Central memory CD8-positive, alpha-beta T cell (primary cell): ENCODE data around the gene NFKBIL1.

Experiments used
- ATAC-seq: fragments of 150-1000 bp; cut with Tn5 transposase; replicated peaks from 2 replicates; pipeline ENCODE4 v1.10.0; 2022; ENCODE audit warnings: mild to moderate bottlenecking, moderate FRiP score, moderate number of reproducible peaks; ENCODE audit not compliant: poor library complexity, severe bottlenecking; ENCODE audit errors: extremely low read depth
- DNase-seq, 2 donors: peaks; one replicate each; pipeline ENCODE4 v3.0.0; 2021; ENCODE audit warnings: low spot score in 2 of 2
- H3K27ac Mint-ChIP-seq: one replicate; pipeline ENCODE4 v1.8.0; 2022; ENCODE audit warnings: low read depth, mild to moderate bottlenecking, moderate library complexity, mixed read lengths
- H3K27me3 Mint-ChIP-seq: one replicate; pipeline ENCODE4 v1.8.0; 2022; ENCODE audit warnings: mixed read lengths
- H3K36me3 Mint-ChIP-seq: one replicate; pipeline ENCODE4 v1.8.0; 2022; ENCODE audit warnings: mild to moderate bottlenecking, moderate library complexity, mixed read lengths; ENCODE audit not compliant: insufficient read depth
- H3K4me1 Mint-ChIP-seq: one replicate; pipeline ENCODE4 v1.8.0; 2022; ENCODE audit warnings: mixed read lengths
- H3K4me3 Mint-ChIP-seq: one replicate; pipeline ENCODE4 v1.8.0; 2022; ENCODE audit warnings: mild to moderate bottlenecking, moderate library complexity, mixed read lengths
- H3K9me3 Mint-ChIP-seq: one replicate; pipeline ENCODE4 v1.8.0; 2022; ENCODE audit warnings: mixed read lengths

The NFKBIL1 gene

DNA sequence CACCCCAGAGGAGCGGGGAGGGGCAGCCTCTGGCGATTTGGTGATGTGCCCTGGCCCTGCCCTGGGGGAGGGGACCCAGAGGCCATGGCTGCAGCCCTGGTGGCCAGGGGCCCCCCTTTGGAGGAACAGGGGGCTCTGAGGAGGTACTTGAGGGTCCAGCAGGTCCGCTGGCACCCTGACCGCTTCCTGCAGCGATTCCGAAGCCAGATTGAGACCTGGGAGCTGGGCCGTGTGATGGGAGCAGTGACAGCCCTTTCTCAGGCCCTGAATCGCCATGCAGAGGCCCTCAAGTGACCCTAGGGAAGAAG is 10.9 kb downstream of the NFKBIL1 start:
- DNase-seq (no peak), ATAC-seq (no peak)
- peaks cover 12% of the 10 kb centered on the region for H3K36me3 Mint-ChIP-seq
- H3K4me3 Mint-ChIP-seq = peak overlapping the region; percentile 84
- no peaks in the 10 kb centered on the region for H3K27me3 Mint-ChIP-seq
- H3K9me3 Mint-ChIP-seq = no peaks in the 10 kb centered on the region
- peak overlapping the region; percentile 96 for H3K27ac Mint-ChIP-seq
- peaks cover 57% of the 10 kb centered on the region for H3K4me1 Mint-ChIP-seq

GRCh38 chr6:31558631-31559500 is 11.5 kb downstream of the NFKBIL1 start:
- Mint-ChIP-seq H3K4me1 (peaks cover 61% of the 10 kb centered on the region), H3K4me3 (peak overlapping the region; percentile 84), H3K36me3 (peaks cover 13% of the 10 kb centered on the region), H3K27ac (peak overlapping the region; percentile 96), H3K9me3 (no peaks in the 10 kb centered on the region), H3K27me3 (no peaks in the 10 kb centered on the region)
- peak; percentile 85 for ATAC-seq
- DNase-seq = peak in 1 of 2 donors; percentile 61

DNA sequence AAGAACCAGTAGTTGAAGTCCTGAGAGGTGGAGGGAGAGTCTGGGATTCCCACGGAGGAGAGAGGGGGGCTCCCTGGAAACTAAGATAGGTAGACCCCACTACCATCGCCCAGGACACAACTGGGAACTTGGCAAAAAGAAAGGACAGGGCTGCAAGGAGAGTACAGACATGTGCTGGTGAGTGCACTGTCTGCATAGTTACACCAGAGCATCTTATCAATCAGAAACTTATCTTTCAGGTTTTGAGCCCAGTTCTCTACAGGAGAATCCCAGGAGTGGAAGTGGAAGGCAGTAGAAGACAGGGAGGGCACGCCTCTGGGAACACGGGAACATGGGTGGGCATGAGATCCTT is 12.2 kb downstream of the NFKBIL1 start:
- Mint-ChIP-seq H3K27ac (peak overlapping the region; percentile 96), H3K4me3 (peak overlapping the region; percentile 84), H3K9me3 (no peaks in the 10 kb centered on the region), H3K4me1 (peaks cover 65% of the 10 kb centered on the region), H3K27me3 (no peaks in the 10 kb centered on the region), H3K36me3 (peaks cover 15% of the 10 kb centered on the region)
- ATAC-seq (peak; percentile 35), DNase-seq (no peak)

DNA sequence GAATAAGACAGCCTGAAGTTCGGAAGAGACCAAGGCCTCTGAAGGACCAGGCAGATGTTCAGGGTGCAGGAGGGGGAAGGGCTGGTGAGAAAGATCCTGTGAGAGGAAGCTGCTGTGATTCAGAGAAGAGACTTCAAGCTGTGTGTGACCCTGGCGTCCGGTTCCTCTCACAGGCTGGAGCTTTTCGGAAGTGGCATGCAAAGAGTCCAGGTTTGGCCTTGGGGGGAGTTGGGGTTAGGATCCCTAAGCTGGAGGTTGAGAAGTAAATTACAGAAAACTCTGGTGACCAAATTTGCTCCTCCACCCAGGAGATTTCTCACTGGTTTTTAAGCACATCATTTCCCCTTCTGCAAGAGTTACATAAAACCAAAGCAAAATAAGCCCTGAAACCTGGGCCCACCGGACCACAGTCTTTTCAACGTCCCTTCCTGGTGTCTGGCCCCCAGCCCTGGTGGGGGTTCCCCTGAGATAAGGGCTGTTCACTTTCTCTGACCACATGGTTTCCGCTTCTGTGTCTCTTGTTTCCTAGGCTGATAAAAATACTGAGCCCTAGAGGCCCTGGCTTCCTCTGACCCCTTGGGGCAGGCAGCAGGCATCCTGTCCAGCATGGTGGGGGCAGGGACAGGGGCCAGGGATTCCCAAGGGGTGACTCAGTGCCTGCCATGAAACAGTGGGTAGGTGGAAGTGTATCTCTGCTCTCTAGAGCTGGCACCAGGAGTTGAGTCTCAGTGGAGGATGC is 12.7 kb downstream of the NFKBIL1 start:
- Mint-ChIP-seq H3K4me1 (peaks cover 70% of the 10 kb centered on the region), H3K4me3 (peak overlapping the region; percentile 84), H3K9me3 (no peaks in the 10 kb centered on the region), H3K27ac (peak overlapping the region; percentile 96), H3K36me3 (peaks cover 16% of the 10 kb centered on the region), H3K27me3 (no peaks in the 10 kb centered on the region)
- ATAC-seq = peak; percentile 65
- peak in 1 of 2 donors; percentile 33 for DNase-seq

DNA sequence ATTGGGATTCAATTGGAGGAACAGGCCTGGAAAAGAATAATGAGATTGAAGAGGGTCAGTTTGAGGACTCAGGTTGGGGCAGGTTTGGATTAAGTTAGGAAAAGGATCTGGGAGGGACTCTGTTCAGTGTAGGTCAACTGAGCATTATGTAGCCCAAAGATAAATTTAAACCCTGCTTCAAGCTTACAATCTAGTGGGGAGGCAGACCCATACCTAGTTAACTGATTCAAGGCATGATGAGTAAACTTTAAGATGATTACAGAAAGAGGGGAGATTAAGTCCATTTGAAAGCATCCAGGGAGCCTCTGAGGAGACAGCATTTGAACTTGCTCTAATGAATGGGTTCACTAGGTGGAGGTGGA is 13.3 kb downstream of the NFKBIL1 start:
- DNase-seq (no peak), ATAC-seq (no peak)
- Mint-ChIP-seq H3K36me3 (peaks cover 21% of the 10 kb centered on the region), H3K27ac (peak overlapping the region; percentile 96), H3K4me3 (peak overlapping the region; percentile 84), H3K4me1 (peaks cover 74% of the 10 kb centered on the region), H3K27me3 (no peaks in the 10 kb centered on the region), H3K9me3 (no peaks in the 10 kb centered on the region)

GRCh38 chr6:31567531-31568370 is 20.3 kb downstream of the NFKBIL1 start:
- no peaks in the 10 kb centered on the region for H3K27me3 Mint-ChIP-seq
- H3K36me3 Mint-ChIP-seq = peaks cover 39% of the 10 kb centered on the region
- H3K4me3 Mint-ChIP-seq = peak overlapping the region; percentile 65
- peaks cover 69% of the 10 kb centered on the region for H3K4me1 Mint-ChIP-seq
- peak overlapping the region; percentile 99 for H3K27ac Mint-ChIP-seq
- ATAC-seq (no peak), DNase-seq (peak in 1 of 2 donors; percentile 25)
- H3K9me3 Mint-ChIP-seq = no peaks in the 10 kb centered on the region

DNA sequence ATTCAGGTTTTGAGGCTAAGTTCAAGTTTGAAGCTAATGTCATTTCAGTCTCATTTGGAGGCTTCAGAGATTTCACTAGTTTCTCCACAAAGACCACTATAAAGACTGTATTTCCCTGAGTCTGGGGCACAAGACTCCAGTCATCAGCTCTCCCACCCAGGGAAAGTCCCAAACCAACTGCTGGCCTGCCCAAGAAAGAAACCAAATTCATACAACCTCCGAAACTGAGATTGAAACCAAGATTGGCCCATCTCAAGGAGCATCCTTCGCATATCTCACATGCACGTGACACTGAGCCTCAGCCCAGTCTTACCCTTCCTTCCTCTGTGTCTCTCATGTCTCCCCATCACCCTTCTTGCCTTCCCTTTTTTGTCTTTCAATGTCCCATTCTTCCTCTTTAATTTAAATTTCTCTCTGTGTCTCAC is 21.1 kb downstream of the NFKBIL1 start:
- ATAC-seq (peak; percentile 80), DNase-seq (peak in 1 of 2 donors; percentile 74)
- peak overlapping the region; percentile 99 for H3K27ac Mint-ChIP-seq
- no peaks in the 10 kb centered on the region for H3K27me3 Mint-ChIP-seq
- H3K4me1 Mint-ChIP-seq = peaks cover 77% of the 10 kb centered on the region
- H3K9me3 Mint-ChIP-seq = no peaks in the 10 kb centered on the region
- peak overlapping the region; percentile 65 for H3K4me3 Mint-ChIP-seq
- H3K36me3 Mint-ChIP-seq = peaks cover 43% of the 10 kb centered on the region

- H3K27ac Mint-ChIP-seq = peak overlapping the region; percentile 99
- peaks cover 39% of the 10 kb centered on the region for H3K36me3 Mint-ChIP-seq
- H3K27me3 Mint-ChIP-seq = no peaks in the 10 kb centered on the region
- H3K4me1 Mint-ChIP-seq = peaks cover 79% of the 10 kb centered on the region
- no peaks in the 10 kb centered on the region for H3K9me3 Mint-ChIP-seq
- H3K4me3 Mint-ChIP-seq = peak overlapping the region; percentile 65
- no peak for ATAC-seq
- no peak for DNase-seq
Measured at GRCh38 chr6:31569861-31570536, 22.6 kb downstream of the NFKBIL1 start.

DNA sequence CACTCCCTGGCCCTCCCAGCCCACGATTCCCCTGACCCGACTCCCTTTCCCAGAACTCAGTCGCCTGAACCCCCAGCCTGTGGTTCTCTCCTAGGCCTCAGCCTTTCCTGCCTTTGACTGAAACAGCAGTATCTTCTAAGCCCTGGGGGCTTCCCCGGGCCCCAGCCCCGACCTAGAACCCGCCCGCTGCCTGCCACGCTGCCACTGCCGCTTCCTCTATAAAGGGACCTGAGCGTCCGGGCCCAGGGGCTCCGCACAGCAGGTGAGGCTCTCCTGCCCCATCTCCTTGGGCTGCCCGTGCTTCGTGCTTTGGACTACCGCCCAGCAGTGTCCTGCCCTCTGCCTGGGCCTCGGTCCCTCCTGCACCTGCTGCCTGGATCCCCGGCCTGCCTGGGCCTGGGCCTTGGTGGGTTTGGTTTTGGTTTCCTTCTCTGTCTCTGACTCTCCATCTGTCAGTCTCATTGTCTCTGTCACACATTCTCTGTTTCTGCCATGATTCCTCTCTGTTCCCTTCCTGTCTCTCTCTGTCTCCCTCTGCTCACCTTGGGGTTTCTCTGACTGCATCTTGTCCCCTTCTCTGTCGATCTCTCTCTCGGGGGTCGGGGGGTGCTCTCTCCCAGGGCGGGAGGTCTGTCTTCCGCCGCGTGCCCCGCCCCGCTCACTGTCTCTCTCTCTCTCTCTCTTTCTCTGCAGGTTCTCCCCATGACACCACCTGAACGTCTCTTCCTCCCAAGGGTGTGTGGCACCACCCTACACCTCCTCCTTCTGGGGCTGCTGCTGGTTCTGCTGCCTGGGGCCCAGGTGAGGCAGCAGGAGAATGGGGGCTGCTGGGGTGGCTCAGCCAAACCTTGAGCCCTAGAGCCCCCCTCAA is 24.9 kb downstream of the NFKBIL1 start, which contains the start of gene LTA:
LTA (plus strand) TSS at position 249 of the 871 bp plus-strand sequence; CDS start at position 703, 454 bp downstream.
- Mint-ChIP-seq H3K4me3 (peak within 1 kb of the TSS; percentile 91), H3K4me1 (peaks cover 93% of the 10 kb centered on the region), H3K27me3 (no peaks in the 10 kb centered on the region), H3K36me3 (peaks cover 44% of the 10 kb centered on the region), H3K9me3 (no peaks in the 10 kb centered on the region), H3K27ac (peak within 1 kb of the TSS; percentile 99)
- peak; percentile 55 for ATAC-seq
- peak in 1 of 2 donors; percentile 70 for DNase-seq

DNA sequence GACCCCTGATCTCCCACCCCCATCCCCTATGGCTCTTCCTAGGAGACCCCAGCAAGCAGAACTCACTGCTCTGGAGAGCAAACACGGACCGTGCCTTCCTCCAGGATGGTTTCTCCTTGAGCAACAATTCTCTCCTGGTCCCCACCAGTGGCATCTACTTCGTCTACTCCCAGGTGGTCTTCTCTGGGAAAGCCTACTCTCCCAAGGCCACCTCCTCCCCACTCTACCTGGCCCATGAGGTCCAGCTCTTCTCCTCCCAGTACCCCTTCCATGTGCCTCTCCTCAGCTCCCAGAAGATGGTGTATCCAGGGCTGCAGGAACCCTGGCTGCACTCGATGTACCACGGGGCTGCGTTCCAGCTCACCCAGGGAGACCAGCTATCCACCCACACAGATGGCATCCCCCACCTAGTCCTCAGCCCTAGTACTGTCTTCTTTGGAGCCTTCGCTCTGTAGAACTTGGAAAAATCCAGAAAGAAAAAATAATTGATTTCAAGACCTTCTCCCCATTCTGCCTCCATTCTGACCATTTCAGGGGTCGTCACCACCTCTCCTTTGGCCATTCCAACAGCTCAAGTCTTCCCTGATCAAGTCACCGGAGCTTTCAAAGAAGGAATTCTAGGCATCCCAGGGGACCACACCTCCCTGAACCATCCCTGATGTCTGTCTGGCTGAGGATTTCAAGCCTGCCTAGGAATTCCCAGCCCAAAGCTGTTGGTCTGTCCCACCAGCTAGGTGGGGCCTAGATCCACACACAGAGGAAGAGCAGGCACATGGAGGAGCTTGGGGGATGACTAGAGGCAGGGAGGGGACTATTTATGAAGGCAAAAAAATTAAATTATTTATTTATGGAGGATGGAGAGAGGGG is 26.1 kb downstream of the NFKBIL1 start:
- peaks cover 89% of the 10 kb centered on the region for H3K4me1 Mint-ChIP-seq
- no peaks in the 10 kb centered on the region for H3K27me3 Mint-ChIP-seq
- H3K4me3 Mint-ChIP-seq = peak overlapping the region; percentile 91
- H3K9me3 Mint-ChIP-seq = no peaks in the 10 kb centered on the region
- H3K36me3 Mint-ChIP-seq = peaks cover 41% of the 10 kb centered on the region
- ATAC-seq (no peak), DNase-seq (no peak)
- peak overlapping the region; percentile 99 for H3K27ac Mint-ChIP-seq
